Kidney (tissue), 14 donors: ENCODE measurements around the gene FDXACB1. TPM values are rescaled to one million over a fixed set of nuclear protein-coding genes. Genes with fewer than 3 reads are reported as not detected.
A peak's percentile ranks its signal among the peaks of the same experiment; 100 is the strongest.

Experiments used
- DNase-seq, 5 donors: peaks; one replicate each; pipeline ENCODE4 v3.0.0-alpha.2; 2013 to 2020
- FAIRE-seq: peaks from 2 replicates; lab custom pipeline; 2012; peaks lifted over from hg19 to GRCh38; lab: Jason Lieb, UNC
- H3K27ac ChIP-seq, 2 donors: one replicate each; pipeline ENCODE4 v1.7.0; 2013; ENCODE audit warnings: low read depth in 2 of 2, low read length in 2 of 2, inconsistent platforms in 1 of 2
- H3K27me3 ChIP-seq: one replicate; pipeline ENCODE4 v1.7.1; 2013; ENCODE audit warnings: low read length, inconsistent platforms; ENCODE audit not compliant: control insufficient read depth, insufficient read depth
- H3K36me3 ChIP-seq, 3 donors: one replicate each; pipeline versions ENCODE4 v1.7.0 to v1.7.1; 2013; ENCODE audit warnings: low read length in 3 of 3, control low read depth in 1 of 3, inconsistent platforms in 1 of 3; ENCODE audit not compliant: insufficient read depth in 3 of 3, control insufficient read depth in 2 of 3
- H3K4me1 ChIP-seq, 3 donors: one replicate each; pipeline versions ENCODE4 v1.7.0 to v1.7.1; 2013; ENCODE audit warnings: low read length in 3 of 3, inconsistent platforms in 1 of 3, low read depth in 1 of 3; ENCODE audit not compliant: control insufficient read depth in 2 of 3, insufficient read depth in 2 of 3
- H3K4me3 ChIP-seq, 3 donors: one replicate each; pipeline versions ENCODE4 v1.7.0 to v1.8.1; 2013; ENCODE audit warnings: low read length in 3 of 3, control low read depth in 1 of 3, inconsistent platforms in 1 of 3
- H3K9ac ChIP-seq, 3 donors: one replicate each; pipeline versions ENCODE4 v1.7.0 to v1.7.1; 2013; ENCODE audit warnings: low read length in 3 of 3, control low read depth in 1 of 3, inconsistent platforms in 1 of 3
- H3K9me3 ChIP-seq, 3 donors: one replicate each; pipeline versions ENCODE4 v1.7.0 to v1.7.1; 2013; ENCODE audit warnings: low read length in 3 of 3, control low read depth in 1 of 3, inconsistent platforms in 1 of 3; ENCODE audit not compliant: control insufficient read depth in 2 of 3, insufficient read depth in 1 of 3
- CTCF ChIP-seq: IDR thresholded peaks from 3 replicates; pipeline ENCODE4 v1.5.1; 2012; ENCODE audit warnings: mild to moderate bottlenecking, moderate library complexity, borderline replicate concordance; ENCODE audit not compliant: insufficient read depth; ENCODE audit errors: extremely low read depth
- intact Hi-C: fragments of 100-400 bp; cut with DNase I; formaldehyde crosslinking; loops from one replicate; pipeline ENCODE4 v1.11.1; 2022
- polyA plus RNA-seq: library from polyadenylated mRNA; stranded (reverse); fragments of 350-450 nt; fragmentation: Illumina TruSeq; extraction: RNeasy Lipid Tissue Mini Kit (QIAGEN cat#74804); gene quantifications from one replicate; pipeline ENCODE4 v1.2.3, GENCODE V29; 2014; ENCODE audit warnings: low read depth, low replicate concordance; ENCODE audit not compliant: insufficient read depth
- total RNA-seq: library from RNA; stranded (reverse); fragmentation: NEBNext Ultra II Directional; extraction: Animal tissue kit (Norgen Biotek cat#: 25700); gene quantifications from one replicate; pipeline ENCODE4 v1.2.1, GENCODE V29; 2021
- donor health status: control.
- donor health status: control.
- donor health status: control.
- donor health status: control.
- donor health status: control.
- donor health status: DM: yes; HTN: yes; CAD: no.
- donor health status: Normal renal cell carcinoma (clear cell type).

FDXACB1 gene
- total and polyA plus RNA-seq, 2 donors from 2014 or later = 1.5 to 2.6 TPM

- H3K36me3 ChIP-seq = no peaks in the 10 kb centered on the region
- H3K4me3 ChIP-seq = no peak overlapping the region
- no peak overlapping the region for H3K9ac ChIP-seq
- DNase-seq = no peak
- intact Hi-C loops = no loop called here
- TF ChIP-seq CTCF = no peak
- no peak overlapping the region for H3K27ac ChIP-seq
- no peaks in the 10 kb centered on the region for H3K27me3 ChIP-seq
- H3K4me1 ChIP-seq = peaks cover 0 to 5% (median 0%) of the 10 kb centered on the region in 3 donors
- FAIRE-seq = no peak
- no peaks in the 10 kb centered on the region for H3K9me3 ChIP-seq
Observed at GRCh38 chr11:111882202-111882601, 3.2 kb upstream of the FDXACB1 start.

- H3K27me3 ChIP-seq = no peaks in the 10 kb centered on the region
- H3K4me3 ChIP-seq = peak overlapping the region; percentile 85 to 99 (median 90)
- peaks cover 0 to 5% (median 0%) of the 10 kb centered on the region in 3 donors for H3K4me1 ChIP-seq
- peak overlapping the region; percentile 94 to 98 for H3K27ac ChIP-seq
- no peaks in the 10 kb centered on the region for H3K9me3 ChIP-seq
- FAIRE-seq = no peak
- no peak for TF ChIP-seq CTCF
- intact Hi-C loops = no loop called here
- no peak for DNase-seq
- peaks cover 0 to 4% (median 2%) of the 10 kb centered on the region in 3 donors for H3K36me3 ChIP-seq
- peak overlapping the region; percentile 3 to 97 (median 81) for H3K9ac ChIP-seq
Observed at GRCh38 chr11:111879637-111879960, 634 bp upstream of the FDXACB1 start.

DNA sequence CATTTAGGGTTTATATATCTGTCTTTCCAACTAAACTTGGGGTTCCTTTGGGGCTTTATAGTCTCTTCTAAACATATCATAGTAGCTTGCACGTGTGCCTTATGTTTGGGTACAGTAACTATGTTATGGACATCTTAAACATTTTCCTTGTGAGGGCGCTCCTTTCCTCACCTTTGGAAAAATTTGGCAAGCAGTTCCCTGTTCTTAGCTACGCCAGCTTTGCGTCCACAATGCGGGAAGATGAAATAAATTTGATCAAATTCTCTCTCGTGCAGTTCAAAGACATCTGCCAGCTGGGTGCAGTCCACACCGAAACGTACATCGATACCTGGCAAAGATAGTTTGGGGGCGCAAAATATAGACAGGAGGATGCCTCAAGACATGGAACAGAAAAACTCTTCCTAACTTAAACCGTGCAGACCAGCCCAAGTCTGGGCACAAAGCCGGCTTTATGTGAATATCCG, 548 bp downstream of the FDXACB1 start:
- peak overlapping the region; percentile 85 to 99 (median 90) for H3K4me3 ChIP-seq
- no peaks in the 10 kb centered on the region for H3K9me3 ChIP-seq
- no peak for FAIRE-seq
- no peak for TF ChIP-seq CTCF
- no peaks in the 10 kb centered on the region for H3K27me3 ChIP-seq
- peaks cover 0 to 5% (median 0%) of the 10 kb centered on the region in 3 donors for H3K4me1 ChIP-seq
- H3K9ac ChIP-seq = peak overlapping the region; percentile 34 to 97 (median 81)
- peak in 2 of 5 donors; percentile 69 to 79 for DNase-seq
- intact Hi-C loops = no loop called here
- H3K27ac ChIP-seq = peak overlapping the region; percentile 94 to 98
- H3K36me3 ChIP-seq = peaks cover 0 to 4% (median 2%) of the 10 kb centered on the region in 3 donors
